ENCODE measurements around the gene C12orf57.

GRCh38 chr12:6899427-6899826 lies 44.4 kb upstream of the C12orf57 start:
- TF ChIP-seq REST (IDR thresholded peaks at IDR 0.05; ENCODE audit: insufficient replicate concordance, low read depth) (no peak), CTCF (IDR thresholded peaks at IDR 0.05; ENCODE audit: insufficient read depth, low read length) (no peak)
